ENCODE results near the gene MDM2. TPM values are rescaled to one million over a fixed set of nuclear protein-coding genes. Genes with fewer than 3 reads are reported as not detected.

MDM2 gene
- polyA plus RNA-seq, 1 of the 3 experiments (the other 2 are of a cell fraction) = 21.5 TPM

DNA sequence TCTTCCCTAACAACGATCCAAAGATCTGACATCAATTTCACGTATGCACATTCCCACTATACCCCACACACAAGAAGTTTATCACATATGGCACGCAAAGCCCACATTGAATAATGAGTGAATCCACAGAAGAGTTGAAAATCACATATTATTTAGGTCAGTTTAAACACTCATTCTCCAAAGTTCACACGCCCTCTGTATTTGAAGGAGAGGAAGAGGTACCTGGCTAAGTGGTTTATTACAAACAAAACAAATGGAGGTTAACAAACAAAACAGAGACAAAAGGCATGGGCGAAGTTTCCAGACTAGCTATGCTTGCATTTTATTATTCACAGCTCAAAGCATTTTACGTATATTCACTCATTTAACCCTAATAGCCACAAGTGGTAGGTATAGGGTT lies 83.2 kb downstream of the MDM2 start:
- Histone ChIP-seq H3K9me3 (no peaks in the 10 kb centered on the region), H3K79me2 (ENCODE audit: insufficient read depth) (no peaks in the 10 kb centered on the region), H3K4me1 (ENCODE audit: control insufficient read depth in 1 of 2, insufficient read depth in 2 of 2, low read depth in 1 of 2, low read length in 1 of 2) (no peaks in the 10 kb centered on the region), H3K4me2 (no peak overlapping the region), H4K20me1 (ENCODE audit: insufficient read depth) (no peaks in the 10 kb centered on the region), H3F3A (replicated peaks; ENCODE audit: insufficient read depth) (no peaks in the 10 kb centered on the region), H3K4me3 (ENCODE audit: low read depth in 2 of 2, low read length in 1 of 2) (no peak overlapping the region), H3K27ac (ENCODE audit: low read depth in 2 of 2, low read length in 1 of 2) (no peak overlapping the region), H3K36me3 (replicated peaks in 1 of 2; ENCODE audit: control insufficient read depth in 1 of 2, insufficient read depth in 2 of 2, low read length in 1 of 2) (no peaks in the 10 kb centered on the region), H3K9ac (no peak overlapping the region), H3K9me2 (no peaks in the 10 kb centered on the region), H2AFZ (ENCODE audit: low read depth) (no peak overlapping the region), H3K27me3 (ENCODE audit: insufficient read depth) (no peaks in the 10 kb centered on the region)
- no peak for DNase-seq
- WGBS (ENCODE audit: low lambda C conversion rate) = 59% methylated on average over 6 of the region's 6 CpGs
- POLR2A ChIA-PET = no interaction called here
- CTCF ChIA-PET = no interaction called here
- TF ChIP-seq, protein P1, sequence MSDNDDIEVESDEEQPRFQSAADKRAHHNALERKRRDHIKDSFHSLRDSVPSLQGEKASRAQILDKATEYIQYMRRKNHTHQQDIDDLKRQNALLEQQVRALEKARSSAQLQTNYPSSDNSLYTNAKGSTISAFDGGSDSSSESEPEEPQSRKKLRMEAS (IDR thresholded peaks at IDR 0.05; ENCODE audit: low read depth) = no peak
- TF ChIP-seq GABPA (IDR thresholded peaks at IDR 0.05; ENCODE audit: low read depth) (no peak), TCF12 (IDR thresholded peaks at IDR 0.05) (no peak), TEAD4 (IDR thresholded peaks at IDR 0.05; ENCODE audit: borderline replicate concordance, insufficient read depth) (no peak), FOSL2 (IDR thresholded peaks at IDR 0.05; ENCODE audit: borderline replicate concordance, low read depth) (no peak), PBX3 (IDR thresholded peaks at IDR 0.05) (no peak), MEF2A (IDR thresholded peaks at IDR 0.05; ENCODE audit: borderline replicate concordance, low read depth) (no peak), GATA2 (CRISPR knock-in tag; IDR thresholded peaks at IDR 0.05) (no peak), JUND (IDR thresholded peaks at IDR 0.05) (no peak), TAF1 (IDR thresholded peaks at IDR 0.05; ENCODE audit: borderline replicate concordance, low read depth, low read length) (no peak), CHD2 (IDR thresholded peaks at IDR 0.05; ENCODE audit: low read length, partially characterized antibody) (no peak)
- TF ChIP-seq, protein P2, sequence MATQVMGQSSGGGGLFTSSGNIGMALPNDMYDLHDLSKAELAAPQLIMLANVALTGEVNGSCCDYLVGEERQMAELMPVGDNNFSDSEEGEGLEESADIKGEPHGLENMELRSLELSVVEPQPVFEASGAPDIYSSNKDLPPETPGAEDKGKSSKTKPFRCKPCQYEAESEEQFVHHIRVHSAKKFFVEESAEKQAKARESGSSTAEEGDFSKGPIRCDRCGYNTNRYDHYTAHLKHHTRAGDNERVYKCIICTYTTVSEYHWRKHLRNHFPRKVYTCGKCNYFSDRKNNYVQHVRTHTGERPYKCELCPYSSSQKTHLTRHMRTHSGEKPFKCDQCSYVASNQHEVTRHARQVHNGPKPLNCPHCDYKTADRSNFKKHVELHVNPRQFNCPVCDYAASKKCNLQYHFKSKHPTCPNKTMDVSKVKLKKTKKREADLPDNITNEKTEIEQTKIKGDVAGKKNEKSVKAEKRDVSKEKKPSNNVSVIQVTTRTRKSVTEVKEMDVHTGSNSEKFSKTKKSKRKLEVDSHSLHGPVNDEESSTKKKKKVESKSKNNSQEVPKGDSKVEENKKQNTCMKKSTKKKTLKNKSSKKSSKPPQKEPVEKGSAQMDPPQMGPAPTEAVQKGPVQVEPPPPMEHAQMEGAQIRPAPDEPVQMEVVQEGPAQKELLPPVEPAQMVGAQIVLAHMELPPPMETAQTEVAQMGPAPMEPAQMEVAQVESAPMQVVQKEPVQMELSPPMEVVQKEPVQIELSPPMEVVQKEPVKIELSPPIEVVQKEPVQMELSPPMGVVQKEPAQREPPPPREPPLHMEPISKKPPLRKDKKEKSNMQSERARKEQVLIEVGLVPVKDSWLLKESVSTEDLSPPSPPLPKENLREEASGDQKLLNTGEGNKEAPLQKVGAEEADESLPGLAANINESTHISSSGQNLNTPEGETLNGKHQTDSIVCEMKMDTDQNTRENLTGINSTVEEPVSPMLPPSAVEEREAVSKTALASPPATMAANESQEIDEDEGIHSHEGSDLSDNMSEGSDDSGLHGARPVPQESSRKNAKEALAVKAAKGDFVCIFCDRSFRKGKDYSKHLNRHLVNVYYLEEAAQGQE (IDR thresholded peaks at IDR 0.05; ENCODE audit: low read depth, low read length) = no peak
- TF ChIP-seq, protein P3, sequence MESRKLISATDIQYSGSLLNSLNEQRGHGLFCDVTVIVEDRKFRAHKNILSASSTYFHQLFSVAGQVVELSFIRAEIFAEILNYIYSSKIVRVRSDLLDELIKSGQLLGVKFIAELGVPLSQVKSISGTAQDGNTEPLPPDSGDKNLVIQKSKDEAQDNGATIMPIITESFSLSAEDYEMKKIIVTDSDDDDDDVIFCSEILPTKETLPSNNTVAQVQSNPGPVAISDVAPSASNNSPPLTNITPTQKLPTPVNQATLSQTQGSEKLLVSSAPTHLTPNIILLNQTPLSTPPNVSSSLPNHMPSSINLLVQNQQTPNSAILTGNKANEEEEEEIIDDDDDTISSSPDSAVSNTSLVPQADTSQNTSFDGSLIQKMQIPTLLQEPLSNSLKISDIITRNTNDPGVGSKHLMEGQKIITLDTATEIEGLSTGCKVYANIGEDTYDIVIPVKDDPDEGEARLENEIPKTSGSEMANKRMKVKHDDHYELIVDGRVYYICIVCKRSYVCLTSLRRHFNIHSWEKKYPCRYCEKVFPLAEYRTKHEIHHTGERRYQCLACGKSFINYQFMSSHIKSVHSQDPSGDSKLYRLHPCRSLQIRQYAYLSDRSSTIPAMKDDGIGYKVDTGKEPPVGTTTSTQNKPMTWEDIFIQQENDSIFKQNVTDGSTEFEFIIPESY (IDR thresholded peaks at IDR 0.05; ENCODE audit: borderline replicate concordance, low read depth) = no peak

Measured in SK-N-SH (cell line).